NT2/D1 (cell line): ENCODE data around the gene PPIF.
A peak's percentile ranks its signal among the peaks of the same experiment; 100 is the strongest.

Experiments used
- DNase-seq: peaks from one replicate; pipeline ENCODE4 v3.0.0-alpha.2; 2011; ENCODE audit warnings: low read depth, low spot score
- H3K27me3 ChIP-seq: 2 replicates; pipeline ENCODE4 v1.6.0; 2011; ENCODE audit warnings: mild to moderate bottlenecking; ENCODE audit not compliant: insufficient read length, insufficient read depth
- H3K36me3 ChIP-seq: 2 replicates; pipeline ENCODE4 v1.6.1; 2011; ENCODE audit warnings: mild to moderate bottlenecking, low read length, mixed read lengths; ENCODE audit not compliant: insufficient read depth, insufficient read length
- H3K4me1 ChIP-seq: 2 replicates; pipeline ENCODE4 v1.5.1; 2011; ENCODE audit not compliant: insufficient read depth, insufficient read length
- H3K4me3 ChIP-seq: 2 replicates; pipeline ENCODE4 v1.5.1; 2011; ENCODE audit warnings: low read depth; ENCODE audit not compliant: insufficient read length
- H3K9ac ChIP-seq: 2 replicates; pipeline ENCODE4 v1.6.0; 2011; ENCODE audit warnings: low read depth; ENCODE audit not compliant: insufficient read length
- H3K9me3 ChIP-seq: 2 replicates; pipeline ENCODE4 v1.5.1; 2011; ENCODE audit warnings: mild to moderate bottlenecking, low read length; ENCODE audit not compliant: insufficient read depth
- SUZ12 ChIP-seq: IDR thresholded peaks from 2 replicates; pipeline ENCODE4 v1.6.1; 2011; ENCODE audit not compliant: insufficient read length, insufficient read depth; ENCODE audit errors: extremely low read depth
- YY1 ChIP-seq: IDR thresholded peaks from 2 replicates; pipeline ENCODE4 v1.6.1; 2011; ENCODE audit not compliant: insufficient read length, insufficient read depth
- ZNF274 ChIP-seq: IDR thresholded peaks from 2 replicates; pipeline ENCODE4 v1.6.1; 2011; ENCODE audit warnings: mild to moderate bottlenecking, low read depth, low read length

Gene PPIF

GRCh38 chr10:79367426-79368189 is 20.3 kb downstream of the PPIF start:
- Histone ChIP-seq H3K36me3 (no peaks in the 10 kb centered on the region), H3K9me3 (0 out of 2 replicates have a peak, but pooled peaks cover 6% of the 10 kb centered on the region), H3K4me1 (no peaks in the 10 kb centered on the region), H3K9ac (no peak overlapping the region), H3K27me3 (no peaks in the 10 kb centered on the region), H3K4me3 (no peak overlapping the region)
- no peak for DNase-seq
- no peak for TF ChIP-seq SUZ12
- TF ChIP-seq ZNF274, result no peak
- no peak for TF ChIP-seq YY1

- H3K9me3 ChIP-seq, result 0 out of 2 replicates have a peak, but pooled peaks cover 6% of the 10 kb centered on the region
- TF ChIP-seq YY1 (no peak), SUZ12 (no peak), ZNF274 (no peak)
- no peak overlapping the region for H3K4me3 ChIP-seq
- no peaks in the 10 kb centered on the region for H3K27me3 ChIP-seq
- no peak overlapping the region for H3K9ac ChIP-seq
- no peak for DNase-seq
- peaks cover 5% of the 10 kb centered on the region for H3K4me1 ChIP-seq
- H3K36me3 ChIP-seq, result no peaks in the 10 kb centered on the region
Measured at GRCh38 chr10:79372871-79373270, 25.6 kb downstream of the PPIF start.

- Histone ChIP-seq H3K27me3 (no peaks in the 10 kb centered on the region), H3K36me3 (no peaks in the 10 kb centered on the region), H3K4me3 (no peak overlapping the region), H3K9ac (no peak overlapping the region), H3K9me3 (0 out of 2 replicates have a peak, but pooled peaks cover 6% of the 10 kb centered on the region), H3K4me1 (peaks cover 5% of the 10 kb centered on the region)
- TF ChIP-seq YY1 (no peak), SUZ12 (no peak), ZNF274 (no peak)
- DNase-seq, result peak; percentile 35
Measured at GRCh38 chr10:79374312-79375191, 27.3 kb downstream of the PPIF start.

- peaks cover 5% of the 10 kb centered on the region for H3K4me1 ChIP-seq
- 0 out of 2 replicates have a peak, but pooled peaks cover 6% of the 10 kb centered on the region for H3K9me3 ChIP-seq
- no peak for TF ChIP-seq ZNF274
- no peak for TF ChIP-seq SUZ12
- no peak for TF ChIP-seq YY1
- no peak for DNase-seq
- H3K9ac ChIP-seq, result no peak overlapping the region
- H3K36me3 ChIP-seq, result no peaks in the 10 kb centered on the region
- H3K4me3 ChIP-seq, result no peak overlapping the region
- no peaks in the 10 kb centered on the region for H3K27me3 ChIP-seq
Measured at GRCh38 chr10:79375321-79376077, 28.2 kb downstream of the PPIF start.

GRCh38 chr10:79376078-79376628 is 28.9 kb downstream of the PPIF start:
- no peaks in the 10 kb centered on the region for H3K27me3 ChIP-seq
- H3K4me3 ChIP-seq, result no peak overlapping the region
- peaks cover 5% of the 10 kb centered on the region for H3K4me1 ChIP-seq
- TF ChIP-seq SUZ12, result no peak
- no peak for TF ChIP-seq ZNF274
- TF ChIP-seq YY1, result no peak
- H3K9me3 ChIP-seq, result 0 out of 2 replicates have a peak, but pooled peaks cover 5% of the 10 kb centered on the region
- H3K9ac ChIP-seq, result no peak overlapping the region
- no peaks in the 10 kb centered on the region for H3K36me3 ChIP-seq
- DNase-seq, result no peak

- Histone ChIP-seq H3K36me3 (no peaks in the 10 kb centered on the region), H3K9me3 (no peaks in the 10 kb centered on the region), H3K27me3 (no peaks in the 10 kb centered on the region), H3K4me3 (no peak overlapping the region), H3K4me1 (peaks cover 5% of the 10 kb centered on the region), H3K9ac (no peak overlapping the region)
- no peak for DNase-seq
- TF ChIP-seq SUZ12 (no peak), ZNF274 (no peak), YY1 (no peak)
Measured at GRCh38 chr10:79376751-79377556, 29.7 kb downstream of the PPIF start.
